GM23248 (cell line): ENCODE data around the gene TRMT1. TPM values are rescaled to one million over a fixed set of nuclear protein-coding genes. Genes with fewer than 3 reads are reported as not detected.

Experiments used
- DNase-seq: peaks from one replicate; pipeline ENCODE4 v3.0.0-alpha.2; 2015
- H2AFZ ChIP-seq: fragments of 200-600 bp; sonication (generic); 2 replicates; pipeline ENCODE4 v1.6.1; 2016; ENCODE audit warnings: antibody characterized with exemption
- H3F3A ChIP-seq: fragments of 200-600 bp; sonication (generic); 2 replicates; pipeline ENCODE4 v1.6.1; 2016; ENCODE audit warnings: mild to moderate bottlenecking, antibody characterized with exemption, mixed run types; ENCODE audit not compliant: insufficient read depth
- H3K27ac ChIP-seq: fragments of 200-600 bp; sonication (generic); 2 replicates; pipeline ENCODE4 v1.5.1; 2016; ENCODE audit warnings: mild to moderate bottlenecking
- H3K27me3 ChIP-seq: fragments of 200-600 bp; sonication (generic); replicated peaks from 2 replicates; pipeline ENCODE4 v1.6.1; 2016; ENCODE audit warnings: mild to moderate bottlenecking; ENCODE audit not compliant: insufficient read depth
- H3K36me3 ChIP-seq: fragments of 200-600 bp; sonication (generic); 2 replicates; pipeline ENCODE4 v1.6.1; 2016; ENCODE audit warnings: low read depth, mild to moderate bottlenecking
- H3K4me1 ChIP-seq: fragments of 200-600 bp; sonication (generic); 2 replicates; pipeline ENCODE4 v1.6.1; 2016; ENCODE audit warnings: mild to moderate bottlenecking; ENCODE audit not compliant: insufficient read depth
- H3K4me2 ChIP-seq: fragments of 200-600 bp; sonication (generic); one replicate; pipeline ENCODE4 v1.6.1; 2016; ENCODE audit warnings: mild to moderate bottlenecking; ENCODE audit not compliant: unreplicated experiment
- H3K4me3 ChIP-seq: fragments of 200-600 bp; sonication (generic); 2 replicates; pipeline ENCODE4 v1.5.1; 2016; ENCODE audit warnings: mild to moderate bottlenecking
- H3K79me2 ChIP-seq: fragments of 200-600 bp; sonication (generic); 2 replicates; pipeline ENCODE4 v1.6.1; 2016; ENCODE audit warnings: mild to moderate bottlenecking; ENCODE audit not compliant: insufficient read depth
- H3K9ac ChIP-seq: fragments of 200-600 bp; sonication (generic); 2 replicates; pipeline ENCODE4 v1.6.1; 2016; ENCODE audit warnings: mild to moderate bottlenecking
- H3K9me2 ChIP-seq: fragments of 200-600 bp; sonication (generic); 2 replicates; pipeline ENCODE4 v1.6.1; 2016; ENCODE audit warnings: mixed run types, mild to moderate bottlenecking, moderate library complexity; ENCODE audit not compliant: insufficient read depth
- H3K9me3 ChIP-seq: fragments of 200-600 bp; sonication (generic); one replicate; pipeline ENCODE4 v1.6.1; 2017; ENCODE audit warnings: low read depth
- H4K20me1 ChIP-seq: fragments of 200-600 bp; sonication (generic); 2 replicates; pipeline ENCODE4 v1.6.0; 2016; ENCODE audit not compliant: insufficient read depth
- EZH2 ChIP-seq: fragments of 200-600 bp; sonication (generic); IDR thresholded peaks from 2 replicates; pipeline ENCODE4 v1.6.1; 2018; ENCODE audit warnings: antibody characterized with exemption, mild to moderate bottlenecking; ENCODE audit not compliant: insufficient read depth, poor library complexity, severe bottlenecking
- EZH2phosphoT487 ChIP-seq: fragments of 200-600 bp; sonication (generic); IDR thresholded peaks from 2 replicates; pipeline ENCODE4 v1.6.1; 2018; ENCODE audit warnings: antibody characterized with exemption, moderate library complexity, mild to moderate bottlenecking, low read depth; ENCODE audit not compliant: insufficient read depth
- WGBS, 2 experiments: methylation state at CpG; one replicate each; pipeline ENCODE4 v1.1.6; 2015 to 2017; ENCODE audit warnings: low lambda C conversion rate in 2 of 2, low coverage in 1 of 2; ENCODE audit errors: missing lambda C conversion rate in 2 of 2; 5-methylcytosine and 5-hydroxymethylcytosine counted together
- in situ Hi-C: fragments of 300-500 bp; cut with MboI; formaldehyde crosslinking; loops from 2 replicates; pipeline ENCODE4 v1.15.0; 2020
- polyA plus RNA-seq: library from polyadenylated mRNA; unstranded; fragments of >200 nt; fragmentation: Nextera tagmentation; extraction: Ambion mirVana; gene quantifications from 2 replicates; pipeline ENCODE4 v1.2.1, GENCODE V29; 2016
- total RNA-seq: library from RNA; depleted of rRNA; stranded (reverse); fragments of >200 nt; shearing (Covaris generic); gene quantifications from 2 replicates; pipeline ENCODE4 v1.2.3, GENCODE V29; 2014

TRMT1 gene
- total and polyA plus RNA-seq, 2 experiments from 2014 or later: 30.4 to 31.8 TPM

DNA sequence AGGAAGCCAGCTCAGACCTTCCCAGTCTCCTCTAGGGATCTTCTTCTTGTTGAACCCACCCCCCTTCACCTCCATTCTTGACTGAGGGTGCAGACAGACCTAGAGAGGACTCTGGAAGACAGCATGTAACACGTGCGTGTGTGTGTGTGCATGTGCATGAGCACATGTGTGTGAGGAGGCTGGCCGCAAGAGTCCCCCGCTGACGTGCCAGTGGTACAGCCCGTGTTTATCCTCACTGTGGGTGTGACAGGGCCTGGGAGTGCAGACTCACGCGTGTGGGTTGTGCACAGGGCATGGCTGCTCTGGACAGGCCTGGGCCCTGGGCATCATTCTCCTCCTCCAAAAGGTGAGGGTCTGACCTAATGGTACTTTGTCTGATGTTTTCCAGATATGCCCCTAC, 40.2 kb downstream of the TRMT1 start:
- Histone ChIP-seq H3K9ac (peak overlapping the region; percentile 18; the same call in 1 of the 2 replicates), H3K36me3 (peaks cover 30% of the 10 kb centered on the region; the same call in 1 of the 2 replicates), H3K27me3 (no peaks in the 10 kb centered on the region), H3K4me1 (peaks cover 16% of the 10 kb centered on the region), H4K20me1 (no peaks in the 10 kb centered on the region; the same call in 1 of the 2 replicates), H2AFZ (no peak overlapping the region), H3K4me3 (no peak overlapping the region), H3F3A (peaks cover 5% of the 10 kb centered on the region; the same call in 1 of the 2 replicates), H3K4me2 (no peak overlapping the region), H3K9me2 (no peaks in the 10 kb centered on the region), H3K27ac (peak overlapping the region; percentile 27; the same call in 1 of the 2 replicates), H3K9me3 (no peaks in the 10 kb centered on the region), H3K79me2 (peaks cover 86% of the 10 kb centered on the region)
- DNase-seq: no peak
- in situ Hi-C loops: no loop called here
- 48% methylated on average over 8 of the region's 8 CpGs for WGBS, 2 experiments
- TF ChIP-seq EZH2phosphoT487 (no peak), EZH2 (no peak)

DNA sequence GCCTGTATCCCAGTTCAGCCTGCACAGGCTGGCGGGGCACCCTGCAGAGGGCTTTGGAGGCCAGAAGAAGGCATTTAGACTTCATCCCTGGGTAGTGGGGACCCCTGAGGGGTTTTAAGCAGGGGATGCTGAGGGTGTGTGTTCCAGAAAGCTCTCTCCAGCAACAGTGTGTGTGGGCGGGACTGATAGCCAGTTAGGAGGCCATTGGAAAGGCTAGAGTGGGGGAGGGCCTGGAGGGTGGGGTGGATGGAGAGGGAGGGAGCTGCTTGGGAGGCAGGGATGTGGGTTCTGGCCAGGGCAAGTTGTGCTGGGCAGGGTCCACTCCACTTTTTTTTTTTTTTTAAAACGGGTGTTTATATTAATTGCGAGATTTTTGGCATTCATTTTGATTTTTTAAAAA, 42.2 kb downstream of the TRMT1 start:
- H3K9me2 ChIP-seq: no peaks in the 10 kb centered on the region
- peaks cover 93% of the 10 kb centered on the region for H3K79me2 ChIP-seq
- H3K4me2 ChIP-seq: no peak overlapping the region
- no peak overlapping the region for H3K9ac ChIP-seq
- H3K27me3 ChIP-seq: no peaks in the 10 kb centered on the region
- in situ Hi-C loops: no loop called here
- no peak overlapping the region for H2AFZ ChIP-seq
- H3K36me3 ChIP-seq: peaks cover 26% of the 10 kb centered on the region; the same call in 1 of the 2 replicates
- TF ChIP-seq EZH2phosphoT487 (no peak), EZH2 (no peak)
- H3K4me1 ChIP-seq: peaks cover 10% of the 10 kb centered on the region
- 50 to 53% methylated on average over 3 to 4 of the region's 4 CpGs for WGBS, 2 experiments
- H3F3A ChIP-seq: peaks cover 5% of the 10 kb centered on the region; the same call in 1 of the 2 replicates
- no peak overlapping the region for H3K4me3 ChIP-seq
- H4K20me1 ChIP-seq: no peaks in the 10 kb centered on the region; the same call in 1 of the 2 replicates
- no peaks in the 10 kb centered on the region for H3K9me3 ChIP-seq
- no peak for DNase-seq
- H3K27ac ChIP-seq: no peak overlapping the region

DNA sequence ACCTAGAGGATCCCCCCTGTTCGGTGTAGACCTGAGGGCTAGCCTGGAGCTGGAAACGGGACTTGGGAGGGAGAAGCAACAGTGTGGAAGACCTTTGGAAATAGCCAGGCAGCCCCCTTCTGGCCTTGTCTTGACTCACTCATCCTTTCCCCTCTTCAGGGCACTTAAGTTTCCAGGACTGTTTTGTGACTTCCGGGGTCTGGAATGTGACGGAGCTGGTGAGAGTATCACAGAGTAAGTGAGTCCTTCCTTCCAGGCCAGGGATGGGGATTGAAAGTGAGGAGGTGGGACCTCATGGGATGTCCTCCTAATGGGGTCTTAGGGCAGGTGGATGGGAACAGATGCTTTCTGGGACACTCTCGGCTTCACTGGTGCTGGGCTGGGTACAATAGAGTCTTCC, 43.3 kb downstream of the TRMT1 start:
- H3K4me2 ChIP-seq: no peak overlapping the region
- no peak overlapping the region for H3K4me3 ChIP-seq
- 0 out of 2 replicates have a peak, but pooled peaks cover 4% of the 10 kb centered on the region for H3K4me1 ChIP-seq
- WGBS, 2 experiments: 75 to 78% methylated on average over 5 of the region's 5 CpGs
- H2AFZ ChIP-seq: no peak overlapping the region
- peaks cover 22% of the 10 kb centered on the region; the same call in 1 of the 2 replicates for H3K36me3 ChIP-seq
- H3K9ac ChIP-seq: no peak overlapping the region
- H3F3A ChIP-seq: no peaks in the 10 kb centered on the region
- no peaks in the 10 kb centered on the region for H3K27me3 ChIP-seq
- no peak for DNase-seq
- in situ Hi-C loops: no loop called here
- peaks cover 97% of the 10 kb centered on the region for H3K79me2 ChIP-seq
- H3K9me2 ChIP-seq: no peaks in the 10 kb centered on the region
- TF ChIP-seq EZH2: no peak
- no peak for TF ChIP-seq EZH2phosphoT487
- H3K27ac ChIP-seq: no peak overlapping the region
- no peaks in the 10 kb centered on the region; the same call in 1 of the 2 replicates for H4K20me1 ChIP-seq
- no peaks in the 10 kb centered on the region for H3K9me3 ChIP-seq

- H2AFZ ChIP-seq: no peak overlapping the region
- H3K9me2 ChIP-seq: no peaks in the 10 kb centered on the region
- no peaks in the 10 kb centered on the region; the same call in 1 of the 2 replicates for H4K20me1 ChIP-seq
- no peak overlapping the region for H3K9ac ChIP-seq
- no peak for DNase-seq
- in situ Hi-C loops: no loop called here
- H3K4me2 ChIP-seq: no peak overlapping the region
- H3K4me1 ChIP-seq: 0 out of 2 replicates have a peak, but pooled peaks cover 4% of the 10 kb centered on the region
- TF ChIP-seq EZH2: no peak
- no peak for TF ChIP-seq EZH2phosphoT487
- H3K27me3 ChIP-seq: no peaks in the 10 kb centered on the region
- peaks cover 99% of the 10 kb centered on the region for H3K79me2 ChIP-seq
- no peaks in the 10 kb centered on the region for H3K9me3 ChIP-seq
- H3K4me3 ChIP-seq: no peak overlapping the region
- WGBS, 2 experiments: 70 to 72% methylated on average over 8 to 9 of the region's 9 CpGs
- H3K36me3 ChIP-seq: peaks cover 14% of the 10 kb centered on the region; the same call in 1 of the 2 replicates
- H3K27ac ChIP-seq: no peak overlapping the region
- no peaks in the 10 kb centered on the region for H3F3A ChIP-seq
These were observed 44.2 kb downstream of the TRMT1 start for GRCh38 chr19:13072188-13072908.
